ENCODE results near the gene CMSS1. TPM values are rescaled to one million over a fixed set of nuclear protein-coding genes. Genes with fewer than 3 reads are reported as not detected.
"Not testable (repeated sequence)": the region's sequence is repeated elsewhere in the genome, so short reads cannot be mapped to it uniquely, and the experiment has no call there.

Gene CMSS1
- total RNA-seq, 1 experiment from 2014 or later, result 48.9 TPM

GRCh38 chr3:100089812-100090668, 272.4 kb downstream of the CMSS1 start:
- H3K27me3 ChIP-seq, result no peaks in the 10 kb centered on the region
- no peaks in the 10 kb centered on the region for H3K9me3 ChIP-seq
- H3K4me3 ChIP-seq, result no peak overlapping the region
- DNase-seq, result peak; percentile 56
- H3K36me3 ChIP-seq, result no peaks in the 10 kb centered on the region

GRCh38 chr3:100090669-100091005, 273.0 kb downstream of the CMSS1 start:
- H3K36me3 ChIP-seq, result no peaks in the 10 kb centered on the region
- no peaks in the 10 kb centered on the region for H3K27me3 ChIP-seq
- no peak overlapping the region for H3K4me3 ChIP-seq
- DNase-seq, result no peak
- H3K9me3 ChIP-seq, result no peaks in the 10 kb centered on the region

DNA sequence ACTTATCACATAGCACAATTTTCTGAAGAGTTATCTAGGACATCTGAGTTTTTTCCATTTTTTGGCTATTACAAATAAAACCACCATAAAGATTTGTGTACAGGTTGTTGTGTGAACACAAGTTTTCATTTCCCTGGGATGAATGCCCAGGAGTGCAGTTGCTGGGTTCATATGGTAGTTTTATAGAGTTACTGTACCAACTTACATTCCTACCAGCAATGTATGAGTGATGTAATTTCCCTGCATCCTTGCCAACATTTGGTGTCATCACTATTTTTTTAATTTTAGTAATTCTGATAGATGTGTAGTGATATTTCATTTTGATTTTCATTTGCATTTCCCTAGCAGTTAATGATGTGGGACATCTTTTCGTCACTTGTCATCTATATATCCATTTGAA, 276.2 kb downstream of the CMSS1 start:
- Histone ChIP-seq H3K36me3 (no peaks in the 10 kb centered on the region), H3K4me3 (no peak overlapping the region), H3K27me3 (no peaks in the 10 kb centered on the region), H3K9me3 (no peaks in the 10 kb centered on the region)
- peak; percentile 58 for DNase-seq

DNA sequence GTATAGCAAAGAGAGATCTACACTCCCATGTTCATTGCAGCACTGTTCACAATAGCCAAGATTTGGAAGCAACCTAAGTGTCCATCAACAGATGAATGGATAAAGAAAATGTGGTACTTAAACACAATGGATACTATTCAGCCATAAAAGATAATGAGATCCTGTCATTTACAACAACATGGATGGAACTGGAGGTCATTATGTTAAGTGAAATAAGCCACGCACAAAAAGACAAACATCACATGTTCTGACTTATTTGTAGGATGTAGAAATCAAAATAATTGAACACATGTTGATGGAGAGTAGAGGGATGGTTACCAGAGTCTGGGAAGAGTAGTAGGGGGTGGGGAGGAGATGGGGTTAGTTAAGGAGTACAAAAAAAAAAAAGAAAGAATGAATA, 278.6 kb downstream of the CMSS1 start:
- H3K9me3 ChIP-seq, H3K27me3 ChIP-seq, H3K36me3 ChIP-seq, H3K4me3 ChIP-seq, DNase-seq: not testable (repeated sequence)

GRCh38 chr3:100096866-100097265, 279.2 kb downstream of the CMSS1 start:
- Histone ChIP-seq H3K27me3 (no peaks in the 10 kb centered on the region), H3K4me3 (no peak overlapping the region), H3K9me3 (no peaks in the 10 kb centered on the region), H3K36me3 (no peaks in the 10 kb centered on the region)
- DNase-seq, result no peak

DNA sequence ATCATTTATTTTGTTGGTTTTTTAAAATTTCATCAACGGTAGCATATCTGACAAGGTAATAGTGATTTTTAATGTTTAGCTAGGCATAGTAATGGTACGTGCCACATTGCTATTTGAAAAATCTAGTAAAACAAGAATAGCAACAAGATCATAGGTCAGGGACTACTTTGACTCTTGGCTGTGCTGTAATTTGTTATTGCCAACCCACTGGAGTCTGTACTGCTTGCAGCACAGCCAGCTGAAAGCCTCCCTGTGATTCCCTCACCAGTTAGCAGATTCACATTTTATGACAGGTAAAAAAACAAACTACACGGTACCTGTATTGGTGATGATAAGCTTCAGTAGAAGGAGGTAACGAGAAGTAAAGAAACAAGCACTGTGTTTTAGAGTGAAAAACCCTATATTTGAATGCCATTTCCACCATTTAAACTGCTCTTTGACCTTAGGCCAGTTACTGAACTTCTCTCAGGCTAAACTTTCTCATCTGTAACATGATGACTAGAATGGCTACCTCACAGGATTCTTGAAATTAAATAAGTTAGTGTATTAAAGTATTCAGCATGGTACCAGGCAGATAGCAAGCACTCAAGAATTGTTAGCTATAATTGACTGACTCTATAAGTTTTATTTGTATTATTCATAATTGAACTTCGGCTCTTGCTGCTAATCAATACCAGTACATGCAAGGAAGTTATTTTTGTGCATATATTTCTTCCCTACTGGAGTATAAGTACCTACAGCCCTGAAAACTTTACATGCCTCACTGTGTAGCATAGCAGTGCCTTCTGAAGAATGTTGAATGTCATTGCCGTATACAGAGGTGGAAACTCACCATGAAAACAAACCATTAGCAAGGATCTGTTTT, 280.5 kb downstream of the CMSS1 start:
- no peaks in the 10 kb centered on the region for H3K36me3 ChIP-seq
- H3K4me3 ChIP-seq, result no peak overlapping the region
- no peaks in the 10 kb centered on the region for H3K27me3 ChIP-seq
- no peak for DNase-seq
- no peaks in the 10 kb centered on the region for H3K9me3 ChIP-seq

DNA sequence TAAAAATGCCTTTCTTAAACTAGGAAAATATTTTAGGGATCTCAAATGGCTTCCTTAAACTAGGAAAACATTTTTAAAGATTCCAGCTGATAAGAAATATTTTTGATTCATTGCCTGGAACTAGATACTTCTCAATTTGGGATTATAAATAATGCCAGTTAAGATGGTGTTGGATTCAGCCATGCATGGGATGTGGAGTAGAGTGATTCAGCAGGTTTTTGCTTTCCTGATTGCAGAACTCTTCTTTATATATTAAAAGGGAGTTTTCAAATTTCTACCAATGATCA, 281.1 kb downstream of the CMSS1 start:
- Histone ChIP-seq H3K9me3 (no peaks in the 10 kb centered on the region), H3K36me3 (no peaks in the 10 kb centered on the region), H3K4me3 (no peak overlapping the region), H3K27me3 (no peaks in the 10 kb centered on the region)
- no peak for DNase-seq

DNA sequence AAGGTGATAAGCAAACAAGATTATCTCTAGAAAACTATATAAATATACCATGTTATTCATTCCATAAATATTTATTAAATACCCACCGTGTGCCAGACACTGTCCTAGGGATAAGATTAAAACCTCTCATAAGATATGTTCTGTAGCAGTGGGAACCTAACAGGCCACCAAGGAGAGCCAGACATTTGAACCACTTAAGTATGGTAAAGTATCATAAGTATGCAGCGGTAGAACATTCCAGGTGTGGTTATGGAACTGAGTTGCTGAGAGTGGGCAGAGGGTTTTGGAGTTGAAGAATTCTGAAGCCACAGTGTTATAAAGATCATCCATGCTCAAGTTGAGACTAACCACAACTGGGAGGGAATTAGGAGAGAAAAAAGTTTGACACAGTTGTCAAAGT, 282.0 kb downstream of the CMSS1 start:
- DNase-seq, result no peak
- Histone ChIP-seq H3K27me3 (no peaks in the 10 kb centered on the region), H3K9me3 (no peaks in the 10 kb centered on the region), H3K36me3 (no peaks in the 10 kb centered on the region), H3K4me3 (no peak overlapping the region)

DNA sequence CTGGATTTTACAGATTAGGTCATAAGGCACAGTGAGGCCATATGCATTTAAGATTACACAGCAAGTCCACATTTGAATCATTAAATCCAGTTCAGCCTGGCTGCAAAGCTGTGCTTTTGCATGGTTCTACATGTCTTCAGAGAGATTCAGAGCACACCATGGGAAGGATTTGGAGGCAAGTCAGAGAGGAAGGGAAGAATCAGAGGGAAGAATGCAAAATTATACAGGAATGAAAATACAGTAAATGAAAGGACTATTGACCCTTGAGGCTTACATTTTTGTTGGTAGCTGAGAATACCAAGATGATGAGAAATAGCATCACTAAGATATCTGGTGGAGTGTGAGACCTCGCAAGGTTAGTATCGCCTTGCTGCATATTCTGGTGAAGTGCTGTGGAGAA, 282.8 kb downstream of the CMSS1 start:
- no peaks in the 10 kb centered on the region for H3K36me3 ChIP-seq
- no peak for DNase-seq
- H3K27me3 ChIP-seq, result no peaks in the 10 kb centered on the region
- H3K9me3 ChIP-seq, result no peaks in the 10 kb centered on the region
- H3K4me3 ChIP-seq, result no peak overlapping the region

GRCh38 chr3:100102757-100103156, 285.1 kb downstream of the CMSS1 start:
- no peak for DNase-seq
- no peaks in the 10 kb centered on the region for H3K27me3 ChIP-seq
- H3K36me3 ChIP-seq, result no peaks in the 10 kb centered on the region
- H3K4me3 ChIP-seq, result no peak overlapping the region
- no peaks in the 10 kb centered on the region for H3K9me3 ChIP-seq

DNA sequence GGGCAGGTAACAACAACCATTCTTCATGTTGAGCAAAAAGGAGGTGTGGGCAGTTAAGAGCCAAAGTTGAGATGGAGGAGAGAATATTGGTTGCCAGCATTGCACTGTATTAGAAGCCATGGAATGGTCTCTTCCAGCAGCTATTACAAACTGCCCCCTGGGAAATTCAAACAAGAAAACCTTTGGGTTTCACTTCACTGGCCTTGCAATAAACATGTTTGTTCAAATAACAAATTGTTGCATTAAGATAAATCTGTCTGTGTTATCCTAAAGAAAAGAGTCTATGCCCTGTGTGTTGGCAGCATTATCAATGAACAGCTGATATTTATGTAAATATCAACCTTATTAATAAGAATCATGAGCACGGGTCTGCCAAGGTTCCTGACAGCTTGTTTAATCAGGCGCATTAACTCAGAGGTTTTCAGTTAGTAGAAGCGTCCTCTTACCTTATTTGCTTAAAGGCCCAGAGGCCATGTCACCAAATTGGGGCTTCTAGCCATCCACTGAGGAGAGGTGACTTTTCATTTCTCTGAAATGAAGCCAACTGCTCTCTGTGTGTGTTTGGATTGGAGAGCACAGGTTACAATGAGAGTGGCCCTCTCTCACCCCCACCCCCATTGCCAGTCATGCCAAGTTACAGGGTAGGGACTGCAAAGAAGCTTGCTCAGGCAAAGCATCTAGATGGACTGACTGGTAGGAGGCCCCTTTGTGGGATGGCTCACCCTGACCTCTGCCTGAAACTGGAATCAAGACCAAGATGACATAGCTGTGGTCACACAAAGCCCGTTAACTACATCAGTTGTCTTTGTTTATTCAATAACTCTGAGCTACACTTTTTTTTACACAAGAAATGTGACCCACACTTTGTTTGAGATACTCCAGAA, 286.1 kb downstream of the CMSS1 start:
- peak; percentile 58 for DNase-seq
- Histone ChIP-seq H3K9me3 (no peaks in the 10 kb centered on the region), H3K4me3 (no peak overlapping the region), H3K36me3 (no peaks in the 10 kb centered on the region), H3K27me3 (no peaks in the 10 kb centered on the region)

GRCh38 chr3:100104442-100104798, 286.8 kb downstream of the CMSS1 start:
- no peaks in the 10 kb centered on the region for H3K36me3 ChIP-seq
- no peaks in the 10 kb centered on the region for H3K9me3 ChIP-seq
- H3K27me3 ChIP-seq, result no peaks in the 10 kb centered on the region
- DNase-seq, result no peak
- H3K4me3 ChIP-seq, result no peak overlapping the region

DNA sequence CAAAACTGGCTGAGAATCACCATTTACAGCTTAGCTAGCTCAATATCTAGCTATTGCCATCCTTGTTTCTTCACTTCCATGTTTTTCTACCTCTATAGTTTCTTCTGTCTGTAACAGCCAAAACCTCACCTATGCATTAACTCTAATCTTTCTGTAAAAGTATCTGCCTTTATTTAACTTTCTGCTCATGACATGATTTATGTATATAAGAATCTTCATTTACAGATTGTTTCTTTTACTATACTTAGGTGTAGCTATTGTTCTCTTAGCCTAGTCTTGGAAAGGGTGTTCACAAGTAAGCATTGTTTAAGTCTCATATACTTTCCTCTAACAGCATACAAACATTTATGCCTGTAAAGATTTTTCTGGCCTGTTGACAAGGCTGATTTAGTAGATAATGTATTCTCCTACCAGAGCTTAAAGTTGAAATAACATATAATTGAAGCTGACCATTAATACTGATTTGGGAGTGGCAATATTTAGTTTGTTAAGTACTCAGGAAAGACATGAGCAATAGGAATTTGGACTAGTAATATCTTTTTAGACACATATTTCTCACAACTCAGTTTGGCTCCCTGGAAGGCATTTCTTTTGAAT, 287.3 kb downstream of the CMSS1 start:
- no peaks in the 10 kb centered on the region for H3K27me3 ChIP-seq
- DNase-seq, result no peak
- H3K36me3 ChIP-seq, result no peaks in the 10 kb centered on the region
- no peaks in the 10 kb centered on the region for H3K9me3 ChIP-seq
- no peak overlapping the region for H3K4me3 ChIP-seq

GRCh38 chr3:100105501-100105900, 287.8 kb downstream of the CMSS1 start:
- DNase-seq, result no peak
- H3K27me3 ChIP-seq, result no peaks in the 10 kb centered on the region
- no peak overlapping the region for H3K4me3 ChIP-seq
- no peaks in the 10 kb centered on the region for H3K9me3 ChIP-seq
- no peaks in the 10 kb centered on the region for H3K36me3 ChIP-seq

- no peak overlapping the region for H3K4me3 ChIP-seq
- no peaks in the 10 kb centered on the region for H3K36me3 ChIP-seq
- H3K27me3 ChIP-seq, result no peaks in the 10 kb centered on the region
- no peaks in the 10 kb centered on the region for H3K9me3 ChIP-seq
- no peak for DNase-seq
Observed at GRCh38 chr3:100106094-100106493, 288.4 kb downstream of the CMSS1 start.

DNA sequence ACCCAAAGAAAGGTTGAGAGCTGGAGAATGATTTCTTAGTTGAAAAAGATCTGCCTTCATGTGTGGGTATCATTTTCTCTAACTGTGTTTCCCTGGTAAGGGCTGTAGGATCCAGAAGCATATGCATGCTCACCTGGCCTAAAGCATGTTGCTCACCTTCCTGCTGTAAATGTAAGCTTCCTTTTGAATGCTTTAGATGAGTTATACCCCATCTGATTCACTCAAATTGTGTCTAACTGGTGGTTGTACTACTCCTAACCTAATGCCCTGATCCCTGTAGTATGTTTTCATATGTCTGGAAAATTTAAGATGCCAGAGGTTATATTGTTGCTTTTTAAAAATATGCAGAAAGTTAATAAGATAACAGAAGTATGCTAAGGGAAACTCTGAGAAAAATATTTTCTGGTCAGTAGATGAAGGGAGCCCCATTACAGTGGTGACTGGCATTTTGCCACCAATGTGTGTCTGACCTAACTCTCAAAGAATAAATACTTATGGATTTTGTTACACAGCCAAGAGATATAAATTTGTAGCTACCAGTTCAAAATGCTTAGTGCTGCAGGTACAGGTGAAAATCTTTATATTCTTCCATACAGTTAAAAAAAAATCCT, 289.0 kb downstream of the CMSS1 start:
- no peak for DNase-seq
- Histone ChIP-seq H3K36me3 (no peaks in the 10 kb centered on the region), H3K27me3 (no peaks in the 10 kb centered on the region), H3K9me3 (no peaks in the 10 kb centered on the region), H3K4me3 (no peak overlapping the region)

Data from MG63 (cell line).